Prostate gland (tissue), 2 donors: ENCODE measurements around the gene TPSB2.
"Not testable (repeated sequence)": the region's sequence is repeated elsewhere in the genome, so short reads cannot be mapped to it uniquely, and the experiment has no call there.

Experiments used
- CTCF ChIP-seq, 4 experiments: fragments of 200-600 bp in 2 of 4; fragments of 450-650 bp in 2 of 4; sonication (generic) in 2 of 4; IDR thresholded peaks; 1 replicate in 3 of 4; 2 replicates in 1 of 4; pipeline ENCODE4 v1.5.1; 2016 to 2019; ENCODE audit warnings: antibody characterized with exemption in 4 of 4, mild to moderate bottlenecking in 2 of 4, moderate library complexity in 2 of 4
- POLR2AphosphoS5 ChIP-seq: sonication (generic); formaldehyde crosslinking; IDR thresholded peaks from one replicate; pipeline ENCODE4 v1.6.1; 2017; ENCODE audit warnings: antibody characterized with exemption

GRCh38 chr16:1198671-1199346, 31.2 kb downstream of the TPSB2 start:
- not testable (repeated sequence) for TF ChIP-seq CTCF (IDR thresholded peaks at IDR 0.05); POLR2AphosphoS5
